Measurements from ENCODE around the gene XPOT.

GRCh38 chr12:64407342-64408223 is 3.4 kb downstream of the XPOT start:
- TF ChIP-seq CTCF (IDR thresholded peaks at IDR 0.05) (no peak), EZH2 (IDR thresholded peaks at IDR 0.05; ENCODE audit: borderline replicate concordance, insufficient read depth, low read depth, low read length, poor library complexity, severe bottlenecking) (no peak)

Measured in B cell (primary cell).